ENCODE measurements around the gene MAST4. TPM values are rescaled to one million over a fixed set of nuclear protein-coding genes. Genes with fewer than 3 reads are reported as not detected.
A peak's percentile ranks its signal among the peaks of the same experiment; 100 is the strongest.

Gene MAST4
- total RNA-seq, 1 donor, result 23.2 TPM

DNA sequence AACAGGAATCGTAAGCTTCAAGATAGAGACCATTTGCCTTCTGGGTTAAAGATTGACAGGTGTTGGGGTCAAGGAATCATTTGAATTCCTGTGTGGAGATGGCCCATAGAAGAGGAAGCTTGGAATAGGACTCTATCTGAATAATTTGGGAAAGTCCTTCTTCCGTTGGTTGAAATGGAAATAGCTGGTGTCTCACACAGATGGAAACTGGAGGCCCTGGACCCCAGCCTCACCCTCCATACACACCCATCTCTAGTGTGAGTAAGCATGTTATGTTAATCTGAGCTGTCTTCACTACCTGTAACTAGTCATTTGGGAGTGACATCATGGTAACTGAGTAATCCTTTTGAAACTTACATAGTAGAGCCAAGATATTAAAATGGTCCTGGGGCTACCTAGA lies 416.0 kb downstream of the MAST4 start:
- DNase-seq (ENCODE audit: low read depth), result no peak
- no peak overlapping the region for H3K4me3 ChIP-seq (ENCODE audit: low read depth, low read length)
- TF ChIP-seq, protein P1, sequence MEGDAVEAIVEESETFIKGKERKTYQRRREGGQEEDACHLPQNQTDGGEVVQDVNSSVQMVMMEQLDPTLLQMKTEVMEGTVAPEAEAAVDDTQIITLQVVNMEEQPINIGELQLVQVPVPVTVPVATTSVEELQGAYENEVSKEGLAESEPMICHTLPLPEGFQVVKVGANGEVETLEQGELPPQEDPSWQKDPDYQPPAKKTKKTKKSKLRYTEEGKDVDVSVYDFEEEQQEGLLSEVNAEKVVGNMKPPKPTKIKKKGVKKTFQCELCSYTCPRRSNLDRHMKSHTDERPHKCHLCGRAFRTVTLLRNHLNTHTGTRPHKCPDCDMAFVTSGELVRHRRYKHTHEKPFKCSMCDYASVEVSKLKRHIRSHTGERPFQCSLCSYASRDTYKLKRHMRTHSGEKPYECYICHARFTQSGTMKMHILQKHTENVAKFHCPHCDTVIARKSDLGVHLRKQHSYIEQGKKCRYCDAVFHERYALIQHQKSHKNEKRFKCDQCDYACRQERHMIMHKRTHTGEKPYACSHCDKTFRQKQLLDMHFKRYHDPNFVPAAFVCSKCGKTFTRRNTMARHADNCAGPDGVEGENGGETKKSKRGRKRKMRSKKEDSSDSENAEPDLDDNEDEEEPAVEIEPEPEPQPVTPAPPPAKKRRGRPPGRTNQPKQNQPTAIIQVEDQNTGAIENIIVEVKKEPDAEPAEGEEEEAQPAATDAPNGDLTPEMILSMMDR (IDR thresholded peaks at IDR 0.05; ENCODE audit: insufficient read depth, low read length), result no peak

DNA sequence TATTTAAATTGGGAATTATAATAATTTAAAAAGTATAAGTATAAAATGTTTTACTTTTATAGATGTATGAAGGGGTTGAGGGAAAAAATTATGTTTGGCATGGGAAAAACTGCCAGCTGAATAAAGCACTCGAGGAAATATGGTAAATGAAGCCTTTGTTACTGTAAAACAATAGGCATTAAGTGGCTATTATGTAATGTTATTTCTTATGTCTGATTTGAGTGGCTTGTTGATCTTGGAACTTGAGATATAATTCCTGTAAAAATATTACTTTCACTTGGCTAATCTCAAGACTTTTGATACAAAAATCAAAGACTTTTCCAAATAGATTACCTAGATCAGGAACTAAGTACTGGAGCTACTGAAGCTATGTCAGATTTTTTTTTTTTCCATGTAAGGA lies 417.5 kb downstream of the MAST4 start:
- TF ChIP-seq, protein P1 (IDR thresholded peaks at IDR 0.05; ENCODE audit: insufficient read depth, low read length), result no peak
- DNase-seq (ENCODE audit: low read depth), result peak; percentile 38
- no peak overlapping the region for H3K4me3 ChIP-seq (ENCODE audit: low read depth, low read length)

DNA sequence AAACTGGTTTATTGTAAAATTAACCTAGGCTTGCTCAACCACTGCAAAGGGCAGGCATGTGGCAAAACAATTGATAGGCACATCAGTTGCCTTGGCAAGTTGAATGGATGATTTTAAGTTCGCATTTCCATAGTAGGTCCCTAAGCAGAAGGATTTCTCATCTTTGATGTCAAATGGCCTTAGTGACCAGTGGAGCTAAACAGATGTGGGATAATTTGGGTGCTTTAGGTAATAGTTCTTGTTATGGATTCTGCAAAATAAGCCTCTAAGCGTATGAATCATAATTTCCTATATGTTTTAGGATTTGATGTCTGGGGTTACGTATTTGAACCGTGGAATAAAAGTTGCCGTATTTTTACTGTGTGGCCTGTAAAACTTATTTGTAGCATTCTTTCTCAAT lies 418.0 kb downstream of the MAST4 start:
- DNase-seq (ENCODE audit: low read depth), result no peak
- TF ChIP-seq, protein P1 (IDR thresholded peaks at IDR 0.05; ENCODE audit: insufficient read depth, low read length), result no peak
- no peak overlapping the region for H3K4me3 ChIP-seq (ENCODE audit: low read depth, low read length)

DNA sequence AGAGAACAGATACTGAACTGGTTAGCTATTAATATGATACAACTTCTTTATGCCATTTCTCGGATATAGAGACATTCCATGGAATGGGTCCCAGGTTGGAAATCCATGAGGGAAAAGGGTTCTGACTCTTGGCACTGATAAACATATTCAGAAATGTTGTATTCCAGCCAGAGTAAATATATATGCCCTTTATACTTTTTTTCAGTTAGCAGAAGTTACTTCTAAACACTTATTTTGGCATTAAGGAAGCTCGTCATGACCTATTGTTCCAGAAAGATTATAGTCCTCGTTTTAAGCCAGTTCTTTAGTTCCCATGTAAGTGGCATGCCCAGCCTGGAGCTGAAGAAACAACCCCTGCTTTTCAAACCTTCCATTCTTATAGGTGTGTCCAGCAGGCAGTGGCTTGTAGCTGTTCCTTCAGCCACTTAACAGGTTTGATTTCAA lies 418.8 kb downstream of the MAST4 start:
- no peak overlapping the region for H3K4me3 ChIP-seq (ENCODE audit: low read depth, low read length)
- TF ChIP-seq, protein P1 (IDR thresholded peaks at IDR 0.05; ENCODE audit: insufficient read depth, low read length), result no peak
- peak; percentile 82 for DNase-seq (ENCODE audit: low read depth)

DNA sequence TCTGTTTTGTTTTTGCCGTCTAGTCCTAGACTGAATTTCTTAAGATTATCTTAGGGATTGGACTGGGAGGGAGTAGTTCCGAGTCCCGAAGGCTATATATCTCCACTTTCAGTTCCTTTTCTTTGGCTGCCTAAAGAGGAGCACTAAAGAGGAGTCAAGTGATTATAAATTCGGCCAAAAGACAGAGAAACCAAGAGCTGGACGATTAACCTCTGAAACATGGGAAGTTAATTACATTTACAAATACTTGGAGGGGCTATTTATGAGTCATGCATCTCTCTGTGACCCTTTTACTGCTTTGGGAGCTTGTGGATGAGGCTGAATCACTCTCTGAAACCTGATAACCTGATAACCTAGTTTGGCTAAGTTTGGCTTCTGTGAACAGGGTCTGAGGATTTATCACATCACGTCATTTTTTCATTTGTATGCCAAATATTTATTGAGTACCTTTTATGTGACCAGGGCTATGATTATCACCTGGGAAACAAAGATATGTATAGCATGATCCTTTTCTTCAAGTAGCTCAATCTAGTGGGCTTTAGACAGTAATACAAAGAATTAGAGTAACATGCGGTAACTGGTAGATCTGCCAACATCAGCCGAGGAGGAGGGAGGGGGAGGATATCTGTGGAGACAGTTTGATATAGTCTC lies 419.5 kb downstream of the MAST4 start:
- DNase-seq (ENCODE audit: low read depth), result peak; percentile 69
- TF ChIP-seq, protein P1 (IDR thresholded peaks at IDR 0.05; ENCODE audit: insufficient read depth, low read length), result no peak
- peak overlapping the region; percentile 38 for H3K4me3 ChIP-seq (ENCODE audit: low read depth, low read length)

- TF ChIP-seq, protein P1 (IDR thresholded peaks at IDR 0.05; ENCODE audit: insufficient read depth, low read length), result no peak
- no peak for DNase-seq (ENCODE audit: low read depth)
- no peak overlapping the region for H3K4me3 ChIP-seq (ENCODE audit: low read depth, low read length)
These were observed 423.1 kb downstream of the MAST4 start for GRCh38 chr5:67019065-67019845.

Data from fibroblast of the aortic adventitia (primary cell).